HG03378 (cell line): Measurements from ENCODE around the gene KCNIP1.

Source experiments
- ATAC-seq: cut with Tn5 transposase; IDR thresholded peaks from one replicate; pipeline ENCODE4 v1.9.1; 2021; ENCODE audit warnings: mild to moderate bottlenecking, moderate library complexity; ENCODE audit not compliant: unreplicated experiment

KCNIP1 gene

DNA sequence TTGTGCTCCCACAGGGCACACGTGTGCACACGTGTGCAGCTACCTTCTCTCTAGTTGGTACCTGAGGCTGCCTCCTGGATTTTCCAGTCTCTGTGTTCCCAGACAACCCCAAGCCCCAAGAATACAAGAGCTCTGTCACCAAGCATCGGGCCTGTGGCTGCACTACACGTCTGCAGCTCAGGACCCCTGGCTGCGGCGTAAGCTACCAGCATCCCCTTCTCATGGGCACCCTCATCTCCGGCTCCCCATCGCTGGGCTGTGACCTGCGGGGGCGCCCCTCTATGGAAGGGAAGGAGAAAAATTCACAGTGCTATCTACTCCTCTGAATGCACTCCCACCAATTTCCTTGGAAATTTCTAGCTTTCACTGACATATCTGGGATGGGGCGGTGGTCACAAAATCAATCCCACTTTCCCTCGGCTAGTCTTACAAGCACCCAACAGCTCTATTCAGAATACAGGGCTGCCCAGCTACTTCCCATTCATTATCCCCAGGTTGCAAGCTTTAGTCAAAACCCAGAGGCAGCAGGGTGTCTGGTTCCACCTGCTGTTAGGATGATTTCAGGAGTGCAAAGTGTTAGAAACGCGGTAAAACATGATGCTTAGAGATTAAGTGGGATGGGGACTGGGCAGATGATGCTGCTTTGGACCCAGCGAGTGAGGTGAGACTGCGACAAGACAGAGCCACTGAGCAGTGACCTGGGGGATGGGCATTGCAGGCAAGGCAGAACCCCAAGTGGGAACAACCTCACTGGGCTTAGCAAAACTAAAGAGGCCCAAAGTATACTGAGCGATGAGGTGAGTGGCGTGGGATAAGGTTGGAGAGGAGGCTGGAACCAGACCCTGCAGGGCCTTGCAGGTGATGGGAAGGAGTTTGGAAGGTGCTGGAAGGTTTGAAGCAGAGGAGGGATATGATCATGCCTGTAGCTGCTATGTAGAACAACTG, 121.7 kb downstream of the KCNIP1 start:
- no peak for ATAC-seq

DNA sequence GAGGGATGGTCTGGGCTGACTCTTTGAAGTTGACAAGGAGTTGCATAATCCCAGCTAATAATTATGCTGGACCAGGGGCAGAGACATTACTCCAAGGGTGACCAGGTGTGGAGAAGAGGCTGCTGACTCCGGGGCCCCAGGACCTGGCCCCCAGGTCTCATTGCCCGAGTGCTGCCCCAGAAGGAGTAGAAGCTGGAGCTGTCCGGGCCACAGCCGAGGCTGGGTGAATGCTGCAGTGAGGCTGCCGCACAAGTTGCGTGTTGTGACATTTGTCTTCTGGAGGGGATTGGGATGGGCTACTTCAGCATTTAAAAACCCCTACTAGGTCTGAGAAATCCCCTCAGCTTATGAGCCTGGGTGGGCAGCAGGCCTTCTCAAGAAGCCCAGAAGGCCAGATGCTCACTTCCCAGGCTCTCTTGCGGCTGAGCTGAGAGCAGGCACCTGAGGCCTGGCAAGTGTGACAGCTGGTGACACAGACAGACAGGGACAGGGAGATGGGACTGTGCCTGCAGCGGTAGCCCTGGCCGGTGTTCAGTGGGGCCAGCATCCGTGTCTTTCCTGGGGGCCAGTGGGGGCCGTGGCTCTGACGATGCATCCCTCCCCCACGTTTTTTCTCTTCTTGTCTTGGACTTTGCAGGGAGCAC, 122.8 kb downstream of the KCNIP1 start:
- ATAC-seq, result no peak

DNA sequence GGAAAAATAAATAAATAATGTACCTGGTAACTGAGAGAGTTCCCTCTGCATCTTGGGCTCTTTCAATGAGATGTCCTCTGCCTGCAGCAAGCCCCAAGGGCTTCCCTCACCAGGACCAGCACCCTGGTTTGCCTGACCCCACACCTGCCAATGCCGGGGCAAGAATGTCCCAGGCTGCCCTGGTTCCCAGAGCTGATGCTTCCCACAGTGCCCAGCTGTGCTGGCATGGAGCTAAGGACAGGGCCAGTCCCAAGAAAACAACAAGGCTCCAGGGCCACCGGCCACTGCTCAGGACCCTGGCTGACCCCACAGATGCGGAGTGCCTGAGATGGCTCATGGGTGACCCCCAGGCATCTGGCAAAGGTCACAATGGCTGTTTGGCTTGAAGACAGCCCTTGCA, 123.5 kb downstream of the KCNIP1 start:
- no peak for ATAC-seq

DNA sequence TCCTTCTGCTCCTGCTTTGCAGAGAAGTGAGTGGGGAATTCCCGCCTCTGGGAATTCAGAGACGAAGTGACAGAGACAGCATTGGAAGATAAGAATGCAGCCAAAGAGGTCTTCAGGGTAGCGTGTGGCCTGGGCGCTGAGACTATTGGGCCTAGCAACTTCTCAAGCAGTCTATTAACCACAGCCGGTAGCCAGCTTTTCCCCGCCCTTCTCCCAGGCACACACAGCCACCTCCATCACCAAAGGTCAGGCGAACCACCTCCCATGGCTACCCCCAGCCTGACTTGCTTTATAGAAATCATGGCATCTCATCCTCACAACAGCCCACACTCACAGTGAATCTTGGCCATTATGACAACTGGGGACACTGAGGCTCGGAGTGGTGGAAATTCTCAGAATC, 124.2 kb downstream of the KCNIP1 start:
- ATAC-seq, result no peak

DNA sequence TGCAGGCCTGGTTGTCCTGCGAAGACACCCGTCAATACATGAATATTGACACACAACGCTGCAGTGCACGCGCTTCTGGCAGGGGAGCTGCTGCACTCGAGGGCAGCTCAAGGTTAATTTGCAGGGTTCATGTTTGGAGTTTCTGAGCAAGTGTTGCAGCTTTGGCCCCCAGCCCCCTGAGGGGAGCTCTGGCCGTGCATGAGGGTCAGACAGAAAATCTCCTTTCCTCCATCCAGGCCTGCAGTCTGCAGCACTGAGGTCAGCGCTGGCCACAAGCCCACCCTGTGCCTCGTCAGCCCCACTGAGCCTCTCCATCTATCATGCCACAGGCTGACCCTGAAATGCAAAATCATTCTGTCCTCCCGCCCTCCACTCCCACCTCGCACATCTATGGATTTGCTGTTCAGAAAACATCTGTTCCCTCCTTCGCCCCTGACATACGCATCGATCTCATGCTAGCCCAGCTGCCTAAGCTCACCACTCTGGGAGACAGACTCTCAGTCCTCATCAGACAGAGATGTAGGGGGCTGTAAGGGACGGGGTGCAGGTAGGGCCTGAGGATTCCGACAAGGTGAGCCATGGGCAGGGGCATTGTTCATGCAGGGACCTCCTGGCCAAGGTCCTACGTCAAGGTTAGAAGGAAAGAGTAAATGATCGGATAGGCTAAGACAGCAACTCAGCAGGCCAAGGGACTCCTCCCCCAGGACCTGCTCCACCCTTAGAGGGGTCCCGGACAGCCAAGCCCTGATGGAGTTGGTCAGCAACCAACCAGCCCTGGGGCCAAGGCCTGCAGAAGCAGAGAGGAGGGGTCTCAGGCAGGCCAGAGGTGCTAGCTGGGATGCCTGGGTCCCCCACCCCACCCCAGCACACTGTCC, 125.1 kb downstream of the KCNIP1 start:
- ATAC-seq, result no peak

DNA sequence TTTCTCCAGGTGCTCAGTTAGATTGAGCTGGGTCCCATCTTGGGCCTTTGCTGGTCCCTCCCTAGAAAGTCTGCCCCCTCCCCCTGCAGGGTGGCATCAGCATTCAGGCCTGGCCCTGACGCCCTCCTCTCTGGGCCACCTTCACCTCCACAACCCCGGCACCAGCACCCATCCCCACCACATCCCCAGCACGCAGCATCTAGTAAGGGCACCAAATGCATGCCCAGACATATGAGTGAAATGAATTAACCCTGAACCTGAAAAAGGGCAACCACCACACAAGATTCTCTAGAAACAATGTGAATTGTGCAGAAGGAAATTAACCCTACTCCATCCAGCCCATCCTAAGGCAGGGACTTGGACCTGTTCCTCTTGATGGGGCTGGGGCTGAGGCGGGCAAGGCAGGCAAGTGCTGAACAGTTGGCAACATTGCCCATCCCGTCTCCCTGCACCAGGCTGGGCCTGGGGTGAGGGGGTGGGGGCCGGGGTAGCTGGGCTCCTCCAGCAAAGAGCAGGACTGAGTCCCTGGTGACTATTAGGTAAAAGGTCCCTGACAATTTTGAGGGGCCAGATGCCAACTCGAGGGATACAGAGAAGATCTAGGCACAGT, 125.9 kb downstream of the KCNIP1 start:
- ATAC-seq, result no peak

DNA sequence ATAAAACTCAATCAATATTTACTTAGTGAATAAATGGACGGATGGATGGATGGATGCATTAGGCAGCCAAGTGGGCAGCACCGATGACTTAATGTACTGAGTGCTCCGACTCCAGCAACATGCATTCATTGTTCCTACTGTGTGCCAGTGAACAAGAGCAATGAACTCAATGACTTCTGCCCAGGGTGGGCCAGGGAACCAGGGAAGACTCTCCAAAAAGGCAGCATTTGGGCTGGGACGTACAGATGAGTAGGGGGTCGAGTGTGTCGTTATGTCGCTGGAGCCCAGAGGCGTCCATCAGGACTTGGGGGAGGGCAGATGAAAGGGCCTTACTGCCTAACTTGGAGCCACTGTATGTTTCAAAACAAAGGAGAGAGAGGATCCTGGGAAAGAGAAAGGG, 126.4 kb downstream of the KCNIP1 start:
- ATAC-seq, result no peak

DNA sequence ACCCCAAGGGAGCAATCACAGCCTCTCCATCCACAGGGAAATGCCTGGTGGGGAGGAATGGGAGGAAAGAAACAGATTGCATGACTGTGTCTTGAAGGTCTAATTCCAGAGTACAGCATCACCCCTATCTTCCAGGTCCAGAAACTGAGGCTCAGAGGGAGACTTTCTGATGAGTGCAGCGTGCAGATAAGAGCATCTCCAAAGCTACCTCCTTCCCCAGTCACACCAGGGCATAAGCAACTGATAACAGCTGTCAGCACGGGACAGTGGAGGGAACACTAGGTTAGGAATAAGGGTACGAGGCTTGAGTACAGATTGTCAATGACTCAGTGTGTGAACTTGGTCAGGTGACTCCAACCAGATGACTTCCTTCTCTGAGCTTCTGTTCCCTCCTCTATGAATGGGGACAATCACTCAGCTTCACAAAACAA, 126.9 kb downstream of the KCNIP1 start:
- ATAC-seq, result no peak

DNA sequence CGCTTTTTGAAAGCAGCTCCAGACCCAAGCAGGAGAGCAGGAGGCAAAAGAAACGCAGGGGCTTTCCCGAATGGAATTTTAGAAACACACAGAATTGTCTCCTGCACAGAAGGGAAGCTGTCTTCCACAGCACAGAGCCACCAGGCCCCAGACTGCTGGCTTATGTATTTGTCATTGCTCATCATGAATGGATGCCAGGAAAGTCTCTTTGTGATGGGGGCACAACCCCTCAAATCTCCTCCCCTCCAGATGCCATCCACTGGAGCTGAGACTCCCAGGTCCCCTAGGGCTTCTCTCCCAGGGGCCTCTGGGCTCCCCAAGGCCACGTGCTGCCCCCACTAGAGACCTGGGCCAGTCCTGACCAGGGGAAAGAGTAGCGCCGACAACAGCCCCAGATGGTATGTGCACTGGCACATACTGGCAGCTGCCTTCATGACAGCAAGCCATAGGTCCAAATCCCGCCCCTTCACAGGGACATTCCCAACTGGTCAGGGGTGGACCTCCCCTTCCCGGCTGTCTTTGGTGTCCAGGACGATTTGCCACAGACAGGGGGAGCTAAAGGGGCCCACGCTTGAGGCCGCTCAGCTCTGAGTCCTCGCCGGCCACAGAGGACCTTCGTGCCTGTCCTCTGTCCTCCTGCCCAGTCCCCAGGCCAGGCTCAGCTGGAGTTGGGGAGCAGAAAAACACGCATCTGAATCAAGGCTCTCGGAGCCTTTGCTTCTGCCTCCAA, 127.8 kb downstream of the KCNIP1 start:
- no peak for ATAC-seq

DNA sequence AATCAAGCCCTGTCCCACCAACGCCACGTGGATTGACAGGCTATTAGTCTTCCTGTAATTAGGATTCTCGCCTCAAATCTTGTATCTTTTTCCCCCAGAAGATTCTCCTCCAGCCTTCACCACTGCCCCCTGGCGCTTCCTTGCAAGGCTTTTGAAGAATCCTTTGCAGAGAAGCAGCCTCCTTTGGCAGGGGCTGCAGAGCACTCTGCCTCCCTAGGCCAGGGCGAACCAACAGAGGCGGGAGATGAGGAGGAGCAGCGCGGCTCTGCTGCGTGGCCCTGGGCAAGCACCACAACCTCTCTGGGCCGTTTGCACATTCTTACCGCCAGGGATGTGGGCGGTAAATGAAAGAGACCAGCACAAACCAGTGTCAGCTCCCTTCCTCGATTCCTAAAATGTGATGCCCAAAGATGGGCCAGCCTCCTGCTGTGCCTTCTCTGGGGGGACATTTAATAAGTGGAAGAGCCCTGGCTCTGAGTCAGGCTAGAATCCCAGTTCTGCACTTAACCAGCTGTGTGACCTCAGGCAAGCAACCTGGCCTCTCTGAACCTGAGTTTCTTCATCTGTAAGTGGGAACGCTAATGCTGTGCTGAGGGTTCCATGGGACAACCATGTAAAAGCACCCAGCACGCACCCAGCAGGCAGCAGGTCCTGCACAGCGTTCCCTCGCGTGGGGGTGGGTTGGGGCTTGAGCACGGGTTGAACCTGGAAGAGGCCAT, 128.6 kb downstream of the KCNIP1 start:
- ATAC-seq, result no peak

DNA sequence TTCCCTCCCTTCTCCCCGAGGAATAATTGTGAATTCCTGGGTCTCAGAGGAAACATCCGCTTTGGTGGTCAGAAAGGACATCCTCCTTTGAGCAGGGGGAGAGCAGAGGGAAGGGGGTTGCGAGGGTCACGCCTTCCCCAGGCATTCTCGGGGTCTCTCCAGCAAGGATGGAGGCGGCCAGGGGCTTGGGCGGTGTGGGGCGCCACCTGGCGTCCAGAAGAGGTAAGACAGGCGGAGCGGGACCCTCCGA, 129.1 kb downstream of the KCNIP1 start:
- no peak for ATAC-seq

DNA sequence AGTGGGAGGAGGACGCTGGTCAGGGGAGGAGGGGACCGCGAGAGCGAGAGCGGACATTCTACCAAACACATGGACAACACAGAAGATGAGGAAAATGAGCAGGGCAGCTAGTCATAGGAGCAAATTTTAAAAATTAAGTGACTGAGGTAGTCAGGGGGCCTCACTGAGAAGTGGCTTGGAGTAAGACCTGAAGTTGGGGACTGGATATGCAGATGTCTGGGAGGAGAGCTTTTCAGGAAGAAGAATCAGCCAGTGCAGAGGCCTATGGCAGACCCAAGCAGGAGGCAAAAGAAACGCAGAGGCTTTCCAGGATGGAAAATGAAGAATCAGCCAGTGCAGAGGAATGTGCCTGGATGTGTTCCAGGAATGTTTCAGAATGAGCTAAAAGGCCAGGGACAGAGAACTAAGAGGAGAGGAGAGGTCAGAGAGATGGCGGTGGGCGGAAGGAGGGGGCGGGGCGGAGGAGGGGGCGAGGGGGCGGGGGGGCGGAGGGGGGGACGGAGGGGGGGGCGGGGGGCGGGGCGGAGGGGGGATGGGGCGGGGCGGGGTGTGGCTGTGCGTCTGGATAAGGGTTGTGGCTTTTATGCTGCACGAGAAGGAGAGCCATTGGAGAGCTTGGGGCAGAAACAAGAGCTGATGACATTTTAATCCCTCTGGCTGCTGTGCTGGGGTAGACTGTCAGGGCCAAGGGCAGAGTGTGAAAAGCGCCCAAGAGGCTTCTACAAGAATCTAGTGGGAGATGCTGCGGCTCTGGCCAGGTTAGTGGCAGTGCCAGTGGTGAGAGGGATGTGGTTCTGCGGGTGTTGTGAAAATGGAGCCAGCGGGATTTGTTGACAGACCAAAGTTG, 129.6 kb downstream of the KCNIP1 start:
- no peak for ATAC-seq

DNA sequence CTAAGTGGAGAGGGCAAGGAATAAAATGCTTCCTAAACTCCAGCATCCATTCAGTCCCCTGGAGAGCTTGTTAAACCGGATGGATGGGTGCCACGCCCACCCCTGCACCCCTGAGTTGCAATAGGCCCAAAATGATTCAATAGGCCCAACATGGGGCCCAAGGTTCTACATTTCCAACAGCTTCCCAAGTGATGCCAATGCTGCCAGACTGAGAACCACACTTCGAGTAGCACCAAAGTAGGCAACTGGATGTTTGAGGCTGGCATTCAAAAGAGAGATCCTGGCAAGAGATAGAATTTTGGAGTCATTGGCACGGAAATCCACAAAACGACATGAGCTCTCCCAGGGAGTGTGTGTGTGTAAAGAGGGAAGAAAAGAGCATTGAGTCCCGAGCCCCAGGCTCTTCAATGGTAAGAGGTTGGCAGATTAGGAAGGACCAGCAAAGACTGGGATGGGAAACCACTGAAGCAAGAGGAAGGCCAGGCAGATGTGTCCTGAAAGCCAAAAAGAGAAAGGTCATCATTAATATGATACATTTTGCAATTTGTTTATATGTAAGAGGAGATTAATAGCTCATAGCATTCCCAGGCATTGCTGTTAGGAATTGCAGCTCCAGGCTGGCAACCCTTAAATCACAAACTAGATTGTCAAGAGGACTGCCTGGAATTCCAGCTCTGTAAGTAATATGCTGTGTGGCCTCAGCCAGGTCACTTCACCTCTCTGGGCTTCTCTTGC, 130.6 kb downstream of the KCNIP1 start:
- ATAC-seq, result no peak

DNA sequence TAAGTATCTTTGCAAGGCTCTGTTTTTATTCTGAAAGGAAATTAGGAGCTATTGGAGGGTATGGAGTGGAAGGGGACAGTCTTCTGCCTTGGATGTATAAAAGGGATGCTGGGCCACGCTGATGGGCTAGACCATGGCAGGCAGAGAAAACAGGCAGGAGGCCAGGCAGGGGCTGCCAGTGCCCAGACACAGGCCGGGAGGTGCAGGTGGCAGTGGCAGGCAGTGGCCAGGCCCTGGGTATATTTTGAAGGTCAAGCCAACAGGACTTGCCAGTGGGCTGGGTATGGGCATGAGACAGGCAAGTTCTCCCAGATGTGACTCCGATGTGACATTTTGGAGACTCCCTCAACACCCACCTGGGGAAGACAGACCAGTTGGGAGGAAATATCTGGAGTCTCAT, 131.9 kb downstream of the KCNIP1 start:
- ATAC-seq, result no peak

DNA sequence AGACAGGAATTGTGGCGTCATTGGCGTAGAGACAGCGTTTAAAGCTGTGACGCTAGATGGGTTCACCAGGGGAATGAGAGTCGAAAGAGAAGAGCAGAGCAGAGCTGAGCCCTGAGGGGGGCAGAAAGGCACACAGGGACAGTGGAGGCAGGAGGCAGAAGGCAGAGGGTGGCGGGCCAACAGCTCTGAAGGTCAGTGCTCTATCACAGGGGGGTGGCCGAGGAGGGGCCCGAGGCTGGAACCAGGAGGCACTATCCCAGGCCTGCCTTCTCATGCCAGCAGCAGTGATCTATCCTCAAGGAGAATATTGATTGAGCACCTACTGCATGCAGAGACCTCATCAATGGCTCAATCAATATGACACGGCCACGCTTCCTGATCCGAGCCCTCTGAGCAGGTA, 132.4 kb downstream of the KCNIP1 start:
- ATAC-seq, result no peak

DNA sequence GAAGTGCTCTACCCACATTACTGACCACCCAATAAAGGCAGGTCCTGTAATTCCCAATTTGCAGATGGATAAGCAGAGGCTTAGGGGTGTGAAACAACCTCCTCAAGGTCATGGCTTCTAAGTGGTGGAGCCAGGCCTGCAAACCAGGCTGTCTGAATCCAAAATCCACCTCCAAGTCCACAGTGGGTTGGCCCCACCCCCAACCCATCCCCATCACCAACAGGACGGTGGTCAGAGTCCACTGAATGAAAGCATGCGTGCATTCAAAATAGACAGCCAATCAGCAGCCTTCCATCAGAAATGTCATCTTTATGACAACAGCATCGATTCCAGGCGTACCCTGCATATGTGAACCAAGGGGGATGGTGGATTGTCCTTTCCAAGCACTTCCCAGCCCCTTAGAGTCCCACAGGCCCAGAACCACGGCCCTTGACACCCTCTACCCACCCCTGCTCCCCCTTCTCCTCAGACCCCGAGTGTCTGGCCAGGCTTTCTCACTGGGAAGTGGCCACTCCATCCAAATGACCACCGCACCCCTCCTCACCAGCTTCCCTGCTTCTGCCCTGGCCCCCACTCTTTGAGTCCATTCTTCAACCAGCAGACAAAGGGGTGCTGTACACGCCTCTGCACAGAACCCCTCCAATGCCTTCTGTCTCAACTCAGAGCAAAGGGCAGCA, 133.1 kb downstream of the KCNIP1 start:
- ATAC-seq, result no peak

DNA sequence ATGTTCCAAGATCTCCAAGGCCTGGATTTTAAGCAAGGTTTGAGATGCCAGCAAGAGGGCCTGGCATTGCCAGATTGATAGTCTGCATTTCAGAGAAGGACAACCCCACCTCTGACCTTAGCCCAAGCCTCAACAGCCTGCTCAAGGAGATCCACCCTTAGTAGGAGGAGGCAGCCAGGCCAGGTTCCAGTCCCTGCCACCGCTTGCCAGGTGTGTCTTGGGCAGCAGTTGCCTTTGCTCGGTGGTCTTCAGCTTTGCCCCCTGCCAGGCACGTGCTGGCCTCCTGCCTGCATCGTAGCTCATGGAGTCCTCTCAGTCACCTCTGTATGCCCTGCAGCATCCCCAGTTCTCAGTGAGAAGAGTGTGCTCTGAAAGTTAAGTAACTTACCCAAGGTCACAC, 134.2 kb downstream of the KCNIP1 start:
- no peak for ATAC-seq
